ENCODE data around the gene RPL32. TPM values are rescaled to one million over a fixed set of nuclear protein-coding genes. Genes with fewer than 3 reads are reported as not detected.
A peak's percentile ranks its signal among the peaks of the same experiment; 100 is the strongest.

The RPL32 gene
- total and polyA plus RNA-seq, 2 of the 4 experiments (the other 2 are of a cell fraction), result 566 to 1,856 TPM

DNA sequence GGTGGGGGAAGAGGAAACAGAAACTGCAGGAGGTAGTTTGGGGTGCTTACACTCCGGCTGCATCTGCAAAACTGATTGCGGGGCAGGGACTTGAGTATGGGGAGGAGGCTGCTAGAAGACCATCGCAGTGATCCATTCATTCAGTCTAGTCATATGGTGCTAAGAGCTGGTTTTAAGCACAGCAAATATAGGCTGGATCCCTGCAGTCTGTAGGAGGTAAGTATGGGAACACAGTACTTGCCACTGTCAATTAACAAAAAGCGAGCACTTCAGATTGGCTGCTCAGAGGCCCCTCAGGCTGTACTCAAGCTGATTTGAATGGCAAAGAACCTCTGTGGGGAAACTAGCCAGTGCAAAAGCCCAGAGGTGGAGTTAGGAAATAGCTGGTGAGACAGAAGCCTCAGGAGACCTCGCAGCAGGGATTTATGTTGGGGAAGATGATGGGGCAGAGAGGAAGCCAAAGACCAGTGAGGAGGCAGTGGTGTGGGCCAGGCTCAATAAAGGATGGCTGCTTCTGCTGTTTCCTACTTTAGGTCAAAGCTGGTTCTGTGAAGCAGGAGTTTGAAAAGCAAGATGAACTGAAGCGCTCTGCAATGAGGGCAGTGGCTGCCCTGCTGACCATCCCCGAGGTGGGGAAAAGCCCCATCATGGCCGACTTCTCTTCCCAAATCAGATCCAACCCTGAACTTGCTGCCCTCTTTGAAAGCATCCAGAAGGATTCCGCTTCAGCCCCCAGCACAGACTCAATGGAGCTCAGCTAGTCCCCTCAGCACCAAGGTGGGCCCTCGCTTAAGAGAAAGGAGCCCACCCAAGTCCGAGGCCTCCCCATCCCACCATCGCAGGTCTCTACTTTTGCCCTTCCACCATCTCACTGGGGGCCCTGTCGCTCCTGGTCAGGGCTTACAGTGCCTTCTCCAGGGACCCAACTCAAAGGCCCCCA is 7.9 kb downstream of the RPL32 start:
- no peak overlapping the region for H4K5ac ChIP-seq (ENCODE audit: low read depth, low read length)
- TF ChIP-seq SMC3 (IDR thresholded peaks at IDR 0.05; ENCODE audit: low read depth, low read length) (no peak), POLR2A (IDR thresholded peaks at IDR 0.05; ENCODE audit: low read depth, low read length) (peak; percentile 3; the same call in 1 of the 2 replicates), RFX5 (IDR thresholded peaks at IDR 0.05; ENCODE audit: low read depth, low read length) (no peak), CHD1 (IDR thresholded peaks at IDR 0.05; ENCODE audit: low read depth, low read length) (no peak)
- TF ChIP-seq, protein P1, sequence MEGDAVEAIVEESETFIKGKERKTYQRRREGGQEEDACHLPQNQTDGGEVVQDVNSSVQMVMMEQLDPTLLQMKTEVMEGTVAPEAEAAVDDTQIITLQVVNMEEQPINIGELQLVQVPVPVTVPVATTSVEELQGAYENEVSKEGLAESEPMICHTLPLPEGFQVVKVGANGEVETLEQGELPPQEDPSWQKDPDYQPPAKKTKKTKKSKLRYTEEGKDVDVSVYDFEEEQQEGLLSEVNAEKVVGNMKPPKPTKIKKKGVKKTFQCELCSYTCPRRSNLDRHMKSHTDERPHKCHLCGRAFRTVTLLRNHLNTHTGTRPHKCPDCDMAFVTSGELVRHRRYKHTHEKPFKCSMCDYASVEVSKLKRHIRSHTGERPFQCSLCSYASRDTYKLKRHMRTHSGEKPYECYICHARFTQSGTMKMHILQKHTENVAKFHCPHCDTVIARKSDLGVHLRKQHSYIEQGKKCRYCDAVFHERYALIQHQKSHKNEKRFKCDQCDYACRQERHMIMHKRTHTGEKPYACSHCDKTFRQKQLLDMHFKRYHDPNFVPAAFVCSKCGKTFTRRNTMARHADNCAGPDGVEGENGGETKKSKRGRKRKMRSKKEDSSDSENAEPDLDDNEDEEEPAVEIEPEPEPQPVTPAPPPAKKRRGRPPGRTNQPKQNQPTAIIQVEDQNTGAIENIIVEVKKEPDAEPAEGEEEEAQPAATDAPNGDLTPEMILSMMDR (conservative IDR thresholded peaks at IDR 0.05; ENCODE audit: low read depth, low read length), result no peak
- TF ChIP-seq, protein P2, sequence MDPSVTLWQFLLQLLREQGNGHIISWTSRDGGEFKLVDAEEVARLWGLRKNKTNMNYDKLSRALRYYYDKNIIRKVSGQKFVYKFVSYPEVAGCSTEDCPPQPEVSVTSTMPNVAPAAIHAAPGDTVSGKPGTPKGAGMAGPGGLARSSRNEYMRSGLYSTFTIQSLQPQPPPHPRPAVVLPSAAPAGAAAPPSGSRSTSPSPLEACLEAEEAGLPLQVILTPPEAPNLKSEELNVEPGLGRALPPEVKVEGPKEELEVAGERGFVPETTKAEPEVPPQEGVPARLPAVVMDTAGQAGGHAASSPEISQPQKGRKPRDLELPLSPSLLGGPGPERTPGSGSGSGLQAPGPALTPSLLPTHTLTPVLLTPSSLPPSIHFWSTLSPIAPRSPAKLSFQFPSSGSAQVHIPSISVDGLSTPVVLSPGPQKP (IDR thresholded peaks at IDR 0.05; ENCODE audit: borderline replicate concordance, low read depth, low read length), result no peak
- DNase-seq, result no peak
- no peaks in the 10 kb centered on the region for H3K27me3 ChIP-seq (ENCODE audit: control insufficient read depth, insufficient read depth, low read length)
- no peak overlapping the region for H2AFZ ChIP-seq (replicated peaks; ENCODE audit: low read length, poor library complexity)
- in situ Hi-C loops (cut with MboI; ENCODE audit: low sequenced_read_pairs) (no loop called here), dilution Hi-C loops (cut with HindIII; ENCODE audit: low sequenced_read_pairs, unreplicated experiment) (no loop called here), intact Hi-C loops (cut with micrococcal nuclease) (no loop called here)
- no peak overlapping the region for H3K23ac ChIP-seq (ENCODE audit: low read depth, low read length)
- H3K56ac ChIP-seq (ENCODE audit: extremely low read depth, insufficient read depth, low read length), result no peak overlapping the region
- BruUV-seq (replicated peaks), result no TSS peak
- H3K9me1 ChIP-seq (ENCODE audit: insufficient read depth, low read length), result peaks cover 9% of the 10 kb centered on the region
- H3K4ac ChIP-seq (ENCODE audit: low read depth, low read length), result no peak overlapping the region
- no peak overlapping the region for H3K4me3 ChIP-seq (ENCODE audit: insufficient read depth, low read depth, low read length)
- H3K27ac ChIP-seq (ENCODE audit: insufficient read depth, low read length), result no peak overlapping the region
- no peak for ATAC-seq (ENCODE audit: low read depth)
- no peak overlapping the region for H2BK20ac ChIP-seq (ENCODE audit: low read depth, low read length)
- H4K91ac ChIP-seq (ENCODE audit: insufficient read depth, low read depth, low read length), result no peak overlapping the region
- H4K20me1 ChIP-seq (ENCODE audit: insufficient read depth, low read length), result peaks cover 56% of the 10 kb centered on the region
- H2BK15ac ChIP-seq (ENCODE audit: low read depth, low read length), result no peak overlapping the region
- no peak overlapping the region for H3K4me2 ChIP-seq (ENCODE audit: low read depth, low read length)
- peaks cover 23 to 36% of the 10 kb centered on the region in 2 experiments for H3K79me1 ChIP-seq (ENCODE audit: low read depth in 1 of 2, low read length in 2 of 2)
- no peak overlapping the region for H2AK5ac ChIP-seq (ENCODE audit: low read depth, low read length)
- H3K9me3 ChIP-seq (ENCODE audit: control insufficient read depth, insufficient read depth, low read length), result no peaks in the 10 kb centered on the region
- H3K4me1 ChIP-seq (ENCODE audit: control insufficient read depth, insufficient read depth, low read length), result peaks cover 5% of the 10 kb centered on the region
- WGBS, 2 experiments (ENCODE audit: extremely low coverage in 2 of 2, insufficient read length in 1 of 2), result 88% methylated on average over 5 of the region's 13 CpGs; no CpG with 5 or more reads in 1 of the 2 experiments
- no peak overlapping the region for H3K9ac ChIP-seq (ENCODE audit: low read depth, low read length)
- H3K14ac ChIP-seq (replicated peaks; ENCODE audit: low read depth, low read length), result no peak overlapping the region
- no peak overlapping the region for H2BK5ac ChIP-seq (ENCODE audit: low read depth, low read length, poor library complexity, severe bottlenecking)
- H3K18ac ChIP-seq (ENCODE audit: low read depth, low read length), result no peak overlapping the region
- ChIA-PET CTCF (interaction anchor here (0.6 kb wide), 1 partner anchor 10 kb away, joined by 3 read pairs; no protein-coding TSS in a partner anchor), POLR2A (ENCODE audit: unreplicated experiment) (no interaction called here)
- no peak overlapping the region for H4K8ac ChIP-seq (ENCODE audit: low read depth in 2 of 2, low read length in 2 of 2)
- H2AK9ac ChIP-seq (replicated peaks; ENCODE audit: low read depth, low read length, poor library complexity), result no peak overlapping the region
- no peak overlapping the region for H2BK120ac ChIP-seq (ENCODE audit: low read depth, low read length)
- H3K36me3 ChIP-seq (ENCODE audit: control insufficient read depth, insufficient read depth, low read length), result peaks cover 67% of the 10 kb centered on the region
